Mucosa of rectum (tissue), 2 donors: ENCODE data around the gene TSC22D3.
"Not testable (repeated sequence)": the region's sequence is repeated elsewhere in the genome, so short reads cannot be mapped to it uniquely, and the experiment has no call there.

Source experiments
- H3K27ac ChIP-seq, 2 donors: one replicate each; pipeline ENCODE4 v1.7.0; 2013; ENCODE audit warnings: inconsistent platforms in 2 of 2, low read depth in 2 of 2, low read length in 2 of 2
- H3K27me3 ChIP-seq, 2 donors: one replicate each; pipeline ENCODE4 v1.7.0; 2013; ENCODE audit warnings: low read length in 2 of 2; ENCODE audit not compliant: control insufficient read depth in 2 of 2, insufficient read depth in 2 of 2
- H3K36me3 ChIP-seq, 2 donors: one replicate each; pipeline ENCODE4 v1.7.0; 2013; ENCODE audit warnings: low read length in 2 of 2; ENCODE audit not compliant: control insufficient read depth in 2 of 2, insufficient read depth in 2 of 2
- H3K4me1 ChIP-seq, 2 donors: one replicate each; pipeline ENCODE4 v1.7.0; 2013; ENCODE audit warnings: low read length in 2 of 2, mild to moderate bottlenecking in 1 of 2; ENCODE audit not compliant: control insufficient read depth in 2 of 2, insufficient read depth in 2 of 2
- H3K4me3 ChIP-seq, 2 donors: one replicate each; pipeline ENCODE4 v1.7.0; 2013; ENCODE audit warnings: low read length in 2 of 2
- H3K9ac ChIP-seq, 2 donors: one replicate each; pipeline ENCODE4 v1.7.0; 2013; ENCODE audit warnings: low read length in 2 of 2, low read depth in 1 of 2, mild to moderate bottlenecking in 1 of 2
- H3K9me3 ChIP-seq, 2 donors: one replicate each; pipeline ENCODE4 v1.7.0; 2013; ENCODE audit warnings: low read length in 2 of 2; ENCODE audit not compliant: control insufficient read depth in 2 of 2
- donor health status: healthy.
- donor health status: Normal muscosa, but diverticular disease.

Gene TSC22D3

GRCh38 chrX:107704181-107704580 is 71.4 kb downstream of the TSC22D3 start:
- Histone ChIP-seq H3K36me3 (no peaks in the 10 kb centered on the region), H3K27ac (no peak overlapping the region), H3K4me1 (no peaks in the 10 kb centered on the region), H3K27me3 (peaks cover 0 to 4% of the 10 kb centered on the region in 2 donors), H3K9me3 (no peaks in the 10 kb centered on the region), H3K9ac (no peak overlapping the region), H3K4me3 (no peak overlapping the region)

- H3K27me3 ChIP-seq = peaks cover 0 to 4% of the 10 kb centered on the region in 2 donors
- H3K27ac ChIP-seq = peak overlapping the region; percentile 9 to 41
- H3K36me3 ChIP-seq = no peaks in the 10 kb centered on the region
Measured at GRCh38 chrX:107701493-107702121, 74.0 kb downstream of the TSC22D3 start.

GRCh38 chrX:107700790-107701189 is 74.8 kb downstream of the TSC22D3 start:
- Histone ChIP-seq H3K27ac (peak overlapping the region; percentile 9 to 41), H3K9ac (no peak overlapping the region), H3K4me1 (no peaks in the 10 kb centered on the region), H3K27me3 (peaks cover 0 to 4% of the 10 kb centered on the region in 2 donors), H3K36me3 (no peaks in the 10 kb centered on the region), H3K9me3 (no peaks in the 10 kb centered on the region), H3K4me3 (no peak overlapping the region)

More at GRCh38 chrX:107701493-107702121, 74.0 kb downstream of the TSC22D3 start:
- no peak overlapping the region for H3K9ac ChIP-seq
- no peaks in the 10 kb centered on the region for H3K4me1 ChIP-seq
- H3K9me3 ChIP-seq = no peaks in the 10 kb centered on the region
- no peak overlapping the region for H3K4me3 ChIP-seq

GRCh38 chrX:107700317-107700774 is 75.2 kb downstream of the TSC22D3 start:
- peaks cover 0 to 4% of the 10 kb centered on the region in 2 donors for H3K27me3 ChIP-seq
- H3K36me3 ChIP-seq = no peaks in the 10 kb centered on the region
- no peaks in the 10 kb centered on the region for H3K9me3 ChIP-seq
- no peaks in the 10 kb centered on the region for H3K4me1 ChIP-seq
- H3K27ac ChIP-seq = peak overlapping the region in 1 of 2 donors; percentile 41
- no peak overlapping the region for H3K4me3 ChIP-seq
- no peak overlapping the region for H3K9ac ChIP-seq

- H3K27me3 ChIP-seq = peaks cover 0 to 4% of the 10 kb centered on the region in 2 donors
- no peaks in the 10 kb centered on the region for H3K9me3 ChIP-seq
- no peak overlapping the region for H3K9ac ChIP-seq
- peak overlapping the region in 1 of 2 donors; percentile 6 for H3K27ac ChIP-seq
- H3K4me3 ChIP-seq = no peak overlapping the region
- H3K36me3 ChIP-seq = no peaks in the 10 kb centered on the region
- no peaks in the 10 kb centered on the region for H3K4me1 ChIP-seq
Measured at GRCh38 chrX:107699616-107700015, 76.0 kb downstream of the TSC22D3 start.

GRCh38 chrX:107691024-107691448 is 84.6 kb downstream of the TSC22D3 start:
- Histone ChIP-seq H3K27ac (no peak overlapping the region), H3K9me3 (no peaks in the 10 kb centered on the region), H3K27me3 (no peaks in the 10 kb centered on the region), H3K4me3 (no peak overlapping the region), H3K4me1 (no peaks in the 10 kb centered on the region), H3K9ac (no peak overlapping the region), H3K36me3 (no peaks in the 10 kb centered on the region)

- H3K9ac ChIP-seq = no peak overlapping the region
- H3K27ac ChIP-seq = no peak overlapping the region
- H3K4me1 ChIP-seq = peaks cover 3 to 20% of the 10 kb centered on the region in 2 donors
- no peaks in the 10 kb centered on the region for H3K36me3 ChIP-seq
- no peaks in the 10 kb centered on the region for H3K9me3 ChIP-seq
- H3K4me3 ChIP-seq = no peak overlapping the region
- no peaks in the 10 kb centered on the region for H3K27me3 ChIP-seq
Measured at GRCh38 chrX:107687445-107687844, 88.1 kb downstream of the TSC22D3 start.

- Histone ChIP-seq H3K27ac (no peak overlapping the region), H3K4me1 (peaks cover 3 to 26% of the 10 kb centered on the region in 2 donors), H3K9ac (no peak overlapping the region), H3K27me3 (no peaks in the 10 kb centered on the region), H3K9me3 (no peaks in the 10 kb centered on the region), H3K4me3 (no peak overlapping the region), H3K36me3 (no peaks in the 10 kb centered on the region)
Measured at GRCh38 chrX:107686792-107687191, 88.8 kb downstream of the TSC22D3 start.

- Histone ChIP-seq H3K9me3 (no peaks in the 10 kb centered on the region), H3K4me1 (peaks cover 3 to 26% of the 10 kb centered on the region in 2 donors), H3K27ac (no peak overlapping the region), H3K27me3 (no peaks in the 10 kb centered on the region), H3K9ac (no peak overlapping the region), H3K36me3 (no peaks in the 10 kb centered on the region), H3K4me3 (no peak overlapping the region)
Measured at GRCh38 chrX:107686026-107686425, 89.6 kb downstream of the TSC22D3 start.

GRCh38 chrX:107685586-107685985 is 90.0 kb downstream of the TSC22D3 start:
- peak overlapping the region in 1 of 2 donors; percentile 69 for H3K27ac ChIP-seq
- H3K4me1 ChIP-seq = peaks cover 3 to 26% of the 10 kb centered on the region in 2 donors
- H3K4me3 ChIP-seq, H3K27me3 ChIP-seq, H3K9me3 ChIP-seq, H3K9ac ChIP-seq, H3K36me3 ChIP-seq: not testable (repeated sequence)
